CD4-positive, alpha-beta memory T cell (primary cell): ENCODE data around the gene CENPA. TPM values are rescaled to one million over a fixed set of nuclear protein-coding genes. Genes with fewer than 3 reads are reported as not detected.
"Not testable (repeated sequence)": the region's sequence is repeated elsewhere in the genome, so short reads cannot be mapped to it uniquely, and the experiment has no call there.

Experiments
- CTCF ChIA-PET: fragments of 350-600 bp; sonication (Branson Sonifier 250); formaldehyde crosslinking; loops from one replicate; lab custom pipeline; 2021; ENCODE audit warnings: inconsistent platforms; ENCODE audit not compliant: partially characterized antibody; lab: Charles Lee
- POLR2A ChIA-PET: fragments of 350-600 bp; sonication (Branson Sonifier 250); formaldehyde crosslinking; loops from one replicate; lab custom pipeline; 2021; ENCODE audit not compliant: partially characterized antibody; lab: Charles Lee
- DNase-seq, 5 donors: peaks; one replicate each; pipeline versions ENCODE4 v3.0.0 to v3.0.0-alpha.2; 2020 to 2022; ENCODE audit warnings: mixed read lengths in 1 of 5
- H3K27ac ChIP-seq: one replicate; pipeline ENCODE4 v1.7.0; 2013; ENCODE audit warnings: low read depth, low read length
- H3K27me3 ChIP-seq: 2 replicates; pipeline ENCODE4 v1.7.0; 2013; ENCODE audit warnings: mild to moderate bottlenecking, low read length, moderate library complexity; ENCODE audit not compliant: insufficient read depth
- H3K36me3 ChIP-seq: 2 replicates; pipeline ENCODE4 v1.7.0; 2013; ENCODE audit warnings: mild to moderate bottlenecking, low read length, moderate library complexity; ENCODE audit not compliant: insufficient read depth
- H3K4me1 ChIP-seq: 2 replicates; pipeline ENCODE4 v1.7.0; 2013; ENCODE audit warnings: mild to moderate bottlenecking, low read length, moderate library complexity; ENCODE audit not compliant: insufficient read depth
- H3K4me3 ChIP-seq, 2 donors: one replicate each; pipeline ENCODE4 v1.7.0; 2013; ENCODE audit warnings: low read length in 2 of 2, mild to moderate bottlenecking in 1 of 2
- H3K9me3 ChIP-seq, 2 donors: one replicate each; pipeline ENCODE4 v1.7.0; 2013; ENCODE audit warnings: low read length in 2 of 2, control low read depth in 1 of 2; ENCODE audit not compliant: control insufficient read depth in 1 of 2
- H3K27ac Mint-ChIP-seq, 7 donors: one replicate each; pipeline ENCODE4 v1.8.0; 2020 to 2021; ENCODE audit warnings: mixed read lengths in 7 of 7, mild to moderate bottlenecking in 6 of 7, inconsistent platforms in 3 of 7, moderate library complexity in 3 of 7
- H3K27me3 Mint-ChIP-seq, 2 donors: one replicate each; pipeline ENCODE4 v1.8.0; 2020 to 2021; ENCODE audit warnings: mixed read lengths in 2 of 2
- H3K36me3 Mint-ChIP-seq, 2 donors: one replicate each; pipeline ENCODE4 v1.8.0; 2020 to 2021; ENCODE audit warnings: mixed read lengths in 2 of 2, inconsistent platforms in 1 of 2, mild to moderate bottlenecking in 1 of 2
- H3K4me1 Mint-ChIP-seq, 4 donors: one replicate each; pipeline ENCODE4 v1.8.0; 2020 to 2021; ENCODE audit warnings: mixed read lengths in 4 of 4, mild to moderate bottlenecking in 1 of 4
- H3K4me3 Mint-ChIP-seq, 8 donors: one replicate each; pipeline ENCODE4 v1.8.0; 2020 to 2021; ENCODE audit warnings: mixed read lengths in 8 of 8, mild to moderate bottlenecking in 7 of 8, moderate library complexity in 6 of 8, inconsistent platforms in 3 of 8
- H3K9me3 Mint-ChIP-seq, 8 donors: one replicate each; pipeline ENCODE4 v1.8.0; 2020 to 2021; ENCODE audit warnings: mixed read lengths in 8 of 8, mild to moderate bottlenecking in 5 of 8, inconsistent platforms in 3 of 8, moderate library complexity in 1 of 8
- intact Hi-C: fragments of 100-400 bp; cut with micrococcal nuclease; formaldehyde crosslinking; loops from one replicate; pipeline ENCODE4 v1.15.1; 2023
- polyA plus RNA-seq, 2 donors: library from polyadenylated mRNA; unstranded; fragments of 300-500 nt; fragmentation: Illumina TruSeq; gene quantifications; one replicate each; pipeline ENCODE4 v1.2.3, GENCODE V29; 2021
- total RNA-seq, 2 experiments: library from RNA; stranded (reverse); gene quantifications; one replicate each; pipeline ENCODE4 v1.2.3, GENCODE V29; 2021

The CENPA gene
- total and polyA plus RNA-seq, 4 experiments from 2014 or later, result 0.32 TPM; not detected in 3

DNA sequence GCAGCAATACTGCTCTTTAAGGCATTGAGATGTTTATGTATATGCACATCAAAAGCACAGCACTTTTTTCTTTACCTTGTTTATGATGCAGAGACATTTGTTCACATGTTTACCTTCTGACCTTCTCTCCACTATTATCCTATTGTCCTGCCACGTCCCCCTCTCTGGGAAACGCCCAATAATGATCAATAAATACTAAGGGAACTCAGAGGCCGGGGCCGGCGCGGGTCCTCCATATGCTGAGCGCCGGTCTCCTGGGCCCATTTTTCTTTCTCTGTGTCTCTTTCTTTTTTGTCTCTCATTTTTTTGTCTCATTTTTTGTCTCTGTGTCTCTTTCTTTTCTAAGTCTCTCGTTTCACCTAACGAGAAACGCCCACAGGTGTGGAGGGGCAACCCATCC is 35.4 kb upstream of the CENPA start:
- CTCF ChIA-PET, H3K27me3 ChIP-seq, H3K27me3 Mint-ChIP-seq, H3K4me3 ChIP-seq, H3K36me3 Mint-ChIP-seq, DNase-seq, H3K9me3 Mint-ChIP-seq, H3K4me1 Mint-ChIP-seq, H3K4me3 Mint-ChIP-seq, H3K9me3 ChIP-seq, H3K4me1 ChIP-seq, H3K27ac ChIP-seq, H3K36me3 ChIP-seq, POLR2A ChIA-PET, intact Hi-C loops: not testable (repeated sequence)
- peak overlapping the region in 1 of 7 donors; percentile 13 for H3K27ac Mint-ChIP-seq

DNA sequence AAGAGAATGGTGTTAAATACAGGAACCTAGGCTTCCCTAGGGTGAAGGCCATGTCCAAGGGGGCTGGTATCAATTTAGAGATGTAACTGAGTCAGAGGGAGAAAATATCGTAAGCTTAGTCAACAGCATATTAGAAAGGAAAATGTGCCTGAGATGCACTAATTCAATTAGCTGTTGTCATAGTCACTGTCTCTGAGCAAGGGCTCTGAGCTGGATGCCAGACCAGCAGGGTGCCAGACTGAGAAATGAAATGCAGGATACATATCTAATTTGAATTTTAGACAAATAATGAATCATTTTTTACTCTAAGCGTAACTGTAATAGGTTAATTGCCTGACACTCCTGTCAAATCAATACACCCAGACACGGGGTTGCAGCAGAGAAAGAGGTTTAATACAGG is 33.2 kb upstream of the CENPA start:
- DNase-seq, result no peak
- intact Hi-C loops, result no loop called here
- H3K27ac ChIP-seq, result no peak overlapping the region
- Mint-ChIP-seq H3K36me3 (no peaks in the 10 kb centered on the region), H3K27me3 (peaks cover 0 to 3% of the 10 kb centered on the region in 2 donors), H3K4me3 (no peak overlapping the region), H3K4me1 (no peaks in the 10 kb centered on the region), H3K27ac (no peak overlapping the region), H3K9me3 (peaks cover 0 to 2% (median 0%) of the 10 kb centered on the region in 8 donors)
- no peak overlapping the region for H3K4me3 ChIP-seq
- no peaks in the 10 kb centered on the region for H3K36me3 ChIP-seq
- H3K4me1 ChIP-seq, result no peaks in the 10 kb centered on the region
- ChIA-PET POLR2A (no interaction called here), CTCF (interaction anchor here (6.8 kb wide), 1 partner anchor 8 kb away, joined by 40 read pairs; no protein-coding TSS in a partner anchor)
- no peaks in the 10 kb centered on the region for H3K9me3 ChIP-seq
- no peaks in the 10 kb centered on the region for H3K27me3 ChIP-seq

DNA sequence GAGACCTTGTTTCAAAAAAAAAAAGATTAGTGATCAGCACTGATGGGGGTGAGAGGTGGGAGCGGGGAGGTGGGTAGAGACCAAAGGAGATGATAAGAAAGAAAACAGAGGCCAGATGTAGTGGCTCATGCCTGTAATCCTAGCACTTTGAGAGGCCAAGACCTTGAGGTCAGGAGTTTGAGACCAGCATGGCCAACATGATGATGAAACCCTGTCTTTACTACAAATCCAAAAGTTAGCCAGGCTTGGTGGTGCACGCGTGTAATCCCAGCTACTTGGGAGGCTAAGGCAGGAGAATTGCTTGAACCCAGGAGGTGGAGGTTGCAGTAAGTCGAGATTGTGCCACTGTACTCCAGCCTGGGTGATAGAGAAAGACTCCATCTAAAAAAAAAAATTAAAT is 31.3 kb upstream of the CENPA start:
- H3K4me1 ChIP-seq, result no peaks in the 10 kb centered on the region
- ChIA-PET POLR2A (no interaction called here), CTCF (interaction anchor here (0.6 to 6.8 kb wide), 2 partner anchors 10 to 1048 kb away, joined by 3 to 40 read pairs; no protein-coding TSS in a partner anchor)
- H3K4me3 ChIP-seq, result no peak overlapping the region
- Mint-ChIP-seq H3K27ac (no peak overlapping the region), H3K4me3 (no peak overlapping the region), H3K9me3 (peaks cover 0 to 2% (median 0%) of the 10 kb centered on the region in 8 donors), H3K36me3 (no peaks in the 10 kb centered on the region), H3K27me3 (peaks cover 1 to 3% of the 10 kb centered on the region in 2 donors), H3K4me1 (no peaks in the 10 kb centered on the region)
- no peaks in the 10 kb centered on the region for H3K36me3 ChIP-seq
- intact Hi-C loops, result no loop called here
- H3K27ac ChIP-seq, result no peak overlapping the region
- H3K9me3 ChIP-seq, result no peaks in the 10 kb centered on the region
- no peak for DNase-seq
- H3K27me3 ChIP-seq, result no peaks in the 10 kb centered on the region

DNA sequence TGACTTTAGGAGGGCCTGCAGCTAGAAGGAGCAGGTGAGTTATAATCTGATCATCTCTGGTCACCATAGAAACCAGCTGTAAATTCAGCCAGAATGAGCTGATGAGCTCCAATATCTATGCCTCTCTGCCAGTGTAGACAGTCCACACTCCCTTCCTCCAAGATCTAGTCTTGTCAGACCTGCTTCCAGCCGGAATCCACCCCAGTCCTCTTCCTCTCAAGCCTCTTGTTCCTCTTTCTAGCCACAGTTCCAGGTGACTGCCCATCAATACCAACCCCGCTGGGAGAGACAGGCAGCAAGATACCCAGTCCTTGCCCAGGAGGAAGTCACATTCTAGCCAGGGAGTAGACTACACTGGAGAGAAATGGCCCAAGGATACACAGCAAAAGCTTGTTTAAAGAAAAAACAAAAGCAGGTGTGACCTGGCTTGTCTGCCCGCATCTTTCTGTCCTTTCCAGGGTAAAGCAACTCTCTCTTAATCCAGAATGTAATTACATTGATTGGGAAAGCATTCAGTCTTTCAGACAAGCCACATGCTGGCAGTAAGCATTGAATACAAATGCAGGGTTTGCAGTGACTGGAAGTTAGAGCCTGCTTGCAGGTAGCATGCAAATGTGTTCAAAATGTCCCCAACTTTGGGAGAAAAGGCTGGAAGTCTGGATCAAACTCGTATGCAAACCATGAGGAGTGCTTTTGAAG is 30.7 kb upstream of the CENPA start:
- Mint-ChIP-seq H3K9me3 (peaks cover 0 to 2% (median 0%) of the 10 kb centered on the region in 8 donors), H3K27me3 (peaks cover 1 to 3% of the 10 kb centered on the region in 2 donors), H3K4me3 (no peak overlapping the region), H3K27ac (peak overlapping the region in 1 of 7 donors; percentile 48), H3K36me3 (no peaks in the 10 kb centered on the region), H3K4me1 (no peaks in the 10 kb centered on the region)
- ChIA-PET POLR2A (no interaction called here), CTCF (interaction anchor here (0.6 to 6.8 kb wide), 2 partner anchors 11 to 1049 kb away, joined by 3 to 40 read pairs; no protein-coding TSS in a partner anchor)
- no peak for DNase-seq
- no peaks in the 10 kb centered on the region for H3K36me3 ChIP-seq
- no peak overlapping the region for H3K4me3 ChIP-seq
- H3K27ac ChIP-seq, result no peak overlapping the region
- intact Hi-C loops, result no loop called here
- H3K9me3 ChIP-seq, result no peaks in the 10 kb centered on the region
- no peaks in the 10 kb centered on the region for H3K4me1 ChIP-seq
- no peaks in the 10 kb centered on the region for H3K27me3 ChIP-seq

DNA sequence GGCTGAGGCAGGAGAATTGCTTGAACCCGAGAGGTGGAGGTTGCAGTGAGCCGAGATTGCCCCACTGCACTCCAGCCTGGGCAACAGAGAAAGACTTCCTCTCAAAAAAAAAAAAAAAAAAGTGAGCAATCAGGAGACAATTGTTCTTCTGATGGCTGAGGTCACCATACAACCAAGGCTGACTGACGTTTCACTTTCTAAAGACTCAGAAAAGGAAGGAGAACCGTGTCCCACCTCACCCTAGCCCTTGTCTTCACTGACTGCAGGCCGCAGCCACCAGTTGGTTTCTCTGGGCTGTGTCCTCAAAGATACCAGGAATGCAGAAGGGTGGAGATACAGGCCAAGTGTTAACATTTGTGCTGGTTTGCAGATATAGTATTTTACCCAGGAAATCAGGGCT is 29.5 kb upstream of the CENPA start:
- no peak overlapping the region for H3K4me3 Mint-ChIP-seq
- Histone ChIP-seq H3K27me3 (no peaks in the 10 kb centered on the region), H3K4me1 (no peaks in the 10 kb centered on the region), H3K36me3 (no peaks in the 10 kb centered on the region), H3K9me3 (no peaks in the 10 kb centered on the region), H3K4me3 (no peak overlapping the region), H3K27ac (no peak overlapping the region)
- H3K36me3 Mint-ChIP-seq, result no peaks in the 10 kb centered on the region
- peaks cover 0 to under 1% (median 0%) of the 10 kb centered on the region in 8 donors for H3K9me3 Mint-ChIP-seq
- intact Hi-C loops, result no loop called here
- ChIA-PET CTCF (interaction anchor here (6.8 kb wide), 1 partner anchor 12 kb away, joined by 40 read pairs; no protein-coding TSS in a partner anchor), POLR2A (no interaction called here)
- no peak for DNase-seq
- peaks cover 1 to 3% of the 10 kb centered on the region in 2 donors for H3K27me3 Mint-ChIP-seq
- H3K4me1 Mint-ChIP-seq, result no peaks in the 10 kb centered on the region
- no peak overlapping the region for H3K27ac Mint-ChIP-seq

DNA sequence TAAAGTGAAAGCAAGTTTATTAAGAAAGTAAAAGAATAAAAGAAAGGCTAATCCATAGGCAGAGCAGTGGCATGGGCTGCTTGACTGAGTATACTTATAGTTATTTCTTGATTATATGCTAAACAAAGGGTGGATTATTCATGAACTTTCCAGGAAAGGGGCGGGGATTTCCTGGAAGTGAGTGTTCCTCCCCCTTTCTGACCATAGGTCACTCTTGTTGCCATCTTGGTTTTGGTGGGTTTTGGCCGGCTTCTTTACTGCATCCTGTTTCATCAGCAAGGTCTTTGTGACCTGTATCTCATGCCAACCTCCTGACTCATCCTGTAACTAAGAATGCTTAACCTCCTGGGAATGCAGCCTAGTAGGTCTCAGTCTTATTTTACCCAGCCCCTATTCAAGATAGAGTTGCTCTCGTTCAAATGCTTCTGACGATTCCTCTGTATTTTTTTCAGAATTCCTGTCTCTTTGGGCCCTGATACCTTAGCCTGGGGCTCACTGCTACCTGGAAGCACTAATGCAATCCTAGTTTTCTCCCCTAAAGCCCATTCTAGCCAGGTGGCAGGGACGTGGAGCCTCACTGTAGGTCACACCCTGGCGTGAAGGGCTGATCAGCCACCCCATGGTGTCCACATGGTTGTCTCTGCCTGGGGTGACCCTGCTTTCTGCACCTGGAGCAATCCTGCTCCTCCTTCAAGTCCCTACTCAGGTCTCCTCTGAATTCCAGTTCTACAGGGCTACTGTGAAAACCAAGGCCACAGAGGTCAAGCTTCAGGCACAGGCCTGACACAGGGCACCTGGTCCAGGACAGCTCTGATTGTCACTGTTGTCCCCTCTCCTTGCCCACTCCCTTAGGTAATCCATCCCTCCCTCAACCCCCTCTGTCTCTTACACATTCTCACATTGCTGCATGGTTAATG is 27.7 kb upstream of the CENPA start:
- Histone ChIP-seq H3K27me3 (no peaks in the 10 kb centered on the region), H3K27ac (no peak overlapping the region), H3K4me3 (no peak overlapping the region), H3K4me1 (peaks cover under 1% of the 10 kb centered on the region), H3K36me3 (no peaks in the 10 kb centered on the region), H3K9me3 (no peaks in the 10 kb centered on the region)
- Mint-ChIP-seq H3K9me3 (no peaks in the 10 kb centered on the region), H3K4me3 (no peak overlapping the region), H3K27me3 (peaks cover 1 to 3% of the 10 kb centered on the region in 2 donors), H3K27ac (peak overlapping the region in 1 of 7 donors; percentile 54), H3K36me3 (no peaks in the 10 kb centered on the region), H3K4me1 (peaks cover 0 to under 1% (median 0%) of the 10 kb centered on the region in 4 donors)
- ChIA-PET POLR2A (no interaction called here), CTCF (interaction anchor here (1.7 to 6.8 kb wide), 2 partner anchors 9 to 14 kb away, joined by 4 to 40 read pairs; no protein-coding TSS in a partner anchor)
- no peak for DNase-seq
- intact Hi-C loops, result no loop called here

DNA sequence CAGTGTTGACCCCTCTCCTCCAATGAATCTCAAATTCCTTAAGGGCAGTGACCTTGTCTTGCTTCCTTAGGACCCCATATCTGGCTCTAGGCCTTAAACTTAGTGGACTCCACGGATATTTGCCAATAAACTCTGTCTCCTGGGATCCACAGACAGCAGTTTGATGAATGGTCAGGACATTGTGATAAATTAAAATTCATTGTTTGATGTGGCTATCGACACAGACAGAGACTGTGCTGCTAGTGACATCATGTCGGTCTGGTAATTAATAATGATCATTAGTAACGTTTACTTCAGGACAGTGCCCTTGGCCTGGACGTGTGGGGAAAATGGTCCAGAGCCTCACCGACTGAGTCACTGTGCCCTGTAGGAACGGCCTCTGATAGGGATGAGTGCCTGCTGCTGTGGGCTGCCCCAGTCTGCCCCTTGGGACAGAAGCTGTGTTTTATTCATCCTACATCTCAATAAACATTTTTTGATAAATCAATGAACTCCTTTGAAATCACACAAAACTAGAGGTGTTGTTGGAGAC is 27.0 kb upstream of the CENPA start:
- no peak overlapping the region for H3K4me3 Mint-ChIP-seq
- peaks cover 1 to 3% of the 10 kb centered on the region in 2 donors for H3K27me3 Mint-ChIP-seq
- H3K4me1 Mint-ChIP-seq, result peaks cover 2 to 7% (median 4%) of the 10 kb centered on the region in 4 donors
- no peaks in the 10 kb centered on the region for H3K27me3 ChIP-seq
- no peak overlapping the region for H3K27ac ChIP-seq
- no peaks in the 10 kb centered on the region for H3K36me3 ChIP-seq
- peak overlapping the region in 1 of 7 donors; percentile 39 for H3K27ac Mint-ChIP-seq
- H3K4me3 ChIP-seq, result no peak overlapping the region
- intact Hi-C loops, result no loop called here
- H3K9me3 Mint-ChIP-seq, result no peaks in the 10 kb centered on the region
- ChIA-PET POLR2A (no interaction called here), CTCF (no interaction called here)
- H3K4me1 ChIP-seq, result peaks cover 6% of the 10 kb centered on the region
- H3K9me3 ChIP-seq, result no peaks in the 10 kb centered on the region
- DNase-seq, result no peak
- no peaks in the 10 kb centered on the region for H3K36me3 Mint-ChIP-seq
